ENCODE data around the gene CCDC93.

DNA sequence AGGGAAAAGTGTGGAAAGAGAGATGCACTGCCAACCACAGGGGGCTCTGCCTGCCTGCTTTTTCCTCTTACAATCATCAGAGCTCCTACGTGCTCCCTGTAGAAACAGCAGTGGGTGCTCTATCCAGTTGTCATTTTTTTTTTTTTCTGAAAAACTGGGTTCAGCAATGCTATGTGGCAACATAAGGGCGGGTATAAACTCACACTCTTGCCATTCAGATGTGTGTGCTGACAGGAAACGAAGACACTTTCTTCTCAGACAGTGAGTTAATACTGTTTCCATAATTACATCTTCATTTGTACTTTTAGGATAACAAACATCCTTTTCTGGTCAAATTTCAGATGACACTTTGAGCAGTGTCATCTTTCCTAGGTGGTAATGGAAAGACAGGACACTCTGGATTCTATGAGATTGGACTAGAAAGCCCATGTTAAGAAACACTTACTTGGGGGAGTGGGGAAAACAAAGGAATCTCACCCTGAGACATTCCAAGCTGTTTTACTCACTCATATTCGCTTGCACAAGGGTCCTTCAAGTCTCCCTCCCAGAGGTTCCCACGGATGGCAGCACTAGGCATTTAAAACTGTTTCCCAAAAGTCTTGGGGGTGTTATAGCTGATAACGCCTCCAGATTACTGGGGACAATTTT lies 41.3 kb downstream of the CCDC93 start:
- TF ChIP-seq, protein P1, sequence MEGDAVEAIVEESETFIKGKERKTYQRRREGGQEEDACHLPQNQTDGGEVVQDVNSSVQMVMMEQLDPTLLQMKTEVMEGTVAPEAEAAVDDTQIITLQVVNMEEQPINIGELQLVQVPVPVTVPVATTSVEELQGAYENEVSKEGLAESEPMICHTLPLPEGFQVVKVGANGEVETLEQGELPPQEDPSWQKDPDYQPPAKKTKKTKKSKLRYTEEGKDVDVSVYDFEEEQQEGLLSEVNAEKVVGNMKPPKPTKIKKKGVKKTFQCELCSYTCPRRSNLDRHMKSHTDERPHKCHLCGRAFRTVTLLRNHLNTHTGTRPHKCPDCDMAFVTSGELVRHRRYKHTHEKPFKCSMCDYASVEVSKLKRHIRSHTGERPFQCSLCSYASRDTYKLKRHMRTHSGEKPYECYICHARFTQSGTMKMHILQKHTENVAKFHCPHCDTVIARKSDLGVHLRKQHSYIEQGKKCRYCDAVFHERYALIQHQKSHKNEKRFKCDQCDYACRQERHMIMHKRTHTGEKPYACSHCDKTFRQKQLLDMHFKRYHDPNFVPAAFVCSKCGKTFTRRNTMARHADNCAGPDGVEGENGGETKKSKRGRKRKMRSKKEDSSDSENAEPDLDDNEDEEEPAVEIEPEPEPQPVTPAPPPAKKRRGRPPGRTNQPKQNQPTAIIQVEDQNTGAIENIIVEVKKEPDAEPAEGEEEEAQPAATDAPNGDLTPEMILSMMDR (IDR thresholded peaks at IDR 0.05) = no peak
- TF ChIP-seq POLR2AphosphoS5 (IDR thresholded peaks at IDR 0.05) = no peak
- TF ChIP-seq POLR2A (IDR thresholded peaks at IDR 0.05) = no peak

Measured in breast epithelium (tissue), 3 donors.